ENCODE measurements around the gene RASSF6.
A peak's percentile ranks its signal among the peaks of the same experiment; 100 is the strongest.
"Not testable (repeated sequence)": the region's sequence is repeated elsewhere in the genome, so short reads cannot be mapped to it uniquely, and the experiment has no call there.

The RASSF6 gene

GRCh38 chr4:73609706-73610105 is 10.5 kb downstream of the RASSF6 start:
- ATAC-seq: no peak

- no peak for ATAC-seq
Observed at GRCh38 chr4:73608689-73609594, 11.3 kb downstream of the RASSF6 start.

GRCh38 chr4:73607375-73608033 is 12.7 kb downstream of the RASSF6 start:
- no peak for ATAC-seq

GRCh38 chr4:73606465-73606974 is 13.7 kb downstream of the RASSF6 start:
- ATAC-seq: no peak

GRCh38 chr4:73603854-73604584 is 16.2 kb downstream of the RASSF6 start:
- ATAC-seq: no peak

GRCh38 chr4:73603271-73603710 is 16.9 kb downstream of the RASSF6 start:
- peak in 1 of 2 donors; percentile 58 for ATAC-seq

GRCh38 chr4:73600954-73601353 is 19.3 kb downstream of the RASSF6 start:
- no peak for ATAC-seq

- no peak for ATAC-seq
Observed at GRCh38 chr4:73599182-73599581, 21.1 kb downstream of the RASSF6 start.

- ATAC-seq: no peak
Observed at GRCh38 chr4:73597594-73597993, 22.6 kb downstream of the RASSF6 start.

- not testable (repeated sequence) for ATAC-seq
Observed at GRCh38 chr4:73597183-73597582, 23.1 kb downstream of the RASSF6 start.

- no peak for ATAC-seq
Observed at GRCh38 chr4:73596001-73596400, 24.2 kb downstream of the RASSF6 start.

GRCh38 chr4:73593631-73594241 is 26.5 kb downstream of the RASSF6 start:
- no peak for ATAC-seq

- peak in 1 of 2 donors; percentile 30 for ATAC-seq
Observed at GRCh38 chr4:73589887-73590801, 30.1 kb downstream of the RASSF6 start.

- ATAC-seq: no peak
Observed at GRCh38 chr4:73589261-73589847, 30.9 kb downstream of the RASSF6 start.

GRCh38 chr4:73588613-73589012 is 31.6 kb downstream of the RASSF6 start:
- ATAC-seq: no peak

- ATAC-seq: no peak
Observed at GRCh38 chr4:73586666-73587065, 33.6 kb downstream of the RASSF6 start.

- no peak for ATAC-seq
Observed at GRCh38 chr4:73586040-73586439, 34.2 kb downstream of the RASSF6 start.

- ATAC-seq: no peak
Observed at GRCh38 chr4:73585345-73585744, 34.9 kb downstream of the RASSF6 start.

- ATAC-seq: no peak
Observed at GRCh38 chr4:73583666-73584065, 36.6 kb downstream of the RASSF6 start.

- ATAC-seq: no peak
Observed at GRCh38 chr4:73577371-73577770, 42.9 kb downstream of the RASSF6 start.

- ATAC-seq: no peak
Observed at GRCh38 chr4:73576381-73576780, 43.9 kb downstream of the RASSF6 start.

All from activated CD4-positive, CD25-positive, alpha-beta regulatory T cell treated with anti-CD3 and anti-CD28 coated beads, Interleukin-2, amount 50 U/mL, for 24 hours (primary cell).